Measurements from ENCODE around the gene OGFOD3. TPM values are rescaled to one million over a fixed set of nuclear protein-coding genes. Genes with fewer than 3 reads are reported as not detected.
"Not testable (repeated sequence)": the region's sequence is repeated elsewhere in the genome, so short reads cannot be mapped to it uniquely, and the experiment has no call there.

The OGFOD3 gene
- total RNA-seq, 1 experiment from 2014 or later, result 53.6 TPM

- no peak for TF ChIP-seq TCF7L2 (IDR thresholded peaks at IDR 0.05; ENCODE audit: borderline replicate concordance, extremely low read depth, insufficient read depth, insufficient read length)
Measured at GRCh38 chr17:82377924-82378740, 40.3 kb downstream of the OGFOD3 start (continued).

GRCh38 chr17:82377294-82377693 lies 41.1 kb downstream of the OGFOD3 start:
- POLR2A ChIA-PET; CTCF ChIA-PET; H3K36me3 ChIP-seq (ENCODE audit: control insufficient read depth in 1 of 2, insufficient read depth in 2 of 2, low read length in 2 of 2); DNase-seq (ENCODE audit: low read depth, low spot score); H3K4me2 ChIP-seq (ENCODE audit: low read length); H3K9ac ChIP-seq (ENCODE audit: low read length); BruUV-seq (replicated peaks); H3K9me3 ChIP-seq (ENCODE audit: control insufficient read depth in 1 of 2, insufficient read depth in 1 of 2, low read depth in 1 of 2, low read length in 2 of 2); H2AFZ ChIP-seq (ENCODE audit: low read depth, low read length, poor library complexity, severe bottlenecking); ATAC-seq; RAD21 ChIA-PET (ENCODE audit: low non-redundant PET in 1 of 2, low total read pairs in 2 of 2, uncharacterized antibody in 2 of 2, unreplicated experiment in 2 of 2); H3K79me2 ChIP-seq (ENCODE audit: insufficient read depth, low read length); H3K4me1 ChIP-seq (ENCODE audit: control insufficient read depth in 1 of 2, insufficient read depth in 2 of 2, low read length in 2 of 2); H3K9me2 ChIP-seq (ENCODE audit: insufficient read depth); H3K27ac ChIP-seq (ENCODE audit: low read depth, low read length); H3K27me3 ChIP-seq (ENCODE audit: insufficient read depth, low read length); intact Hi-C loops (cut with micrococcal nuclease); H4K20me1 ChIP-seq (ENCODE audit: insufficient read depth); H3K4me3 ChIP-seq (replicated peaks in 1 of 2; ENCODE audit: low read depth in 1 of 2, low read length in 2 of 2): not testable (repeated sequence)

- H3K9me2 ChIP-seq (ENCODE audit: insufficient read depth), result no peaks in the 10 kb centered on the region
- H3K36me3 ChIP-seq (ENCODE audit: control insufficient read depth in 1 of 2, insufficient read depth in 2 of 2, low read length in 2 of 2), result no peaks in the 10 kb centered on the region
- DNase-seq (ENCODE audit: low read depth, low spot score) (no peak), ATAC-seq (peak; percentile 20; the same call in 1 of the 2 replicates)
- H3K9ac ChIP-seq (ENCODE audit: low read length), result no peak overlapping the region
- BruUV-seq (replicated peaks), result no TSS peak
- ChIA-PET CTCF (no interaction called here), POLR2A (no interaction called here), RAD21 (ENCODE audit: low non-redundant PET in 1 of 2, low total read pairs in 2 of 2, uncharacterized antibody in 2 of 2, unreplicated experiment in 2 of 2) (interaction anchor here in 1 of 2 experiments (0.7 kb wide), 1 partner anchor 252 kb away, joined by 5 read pairs; no protein-coding TSS in a partner anchor)
- H4K20me1 ChIP-seq (ENCODE audit: insufficient read depth), result no peaks in the 10 kb centered on the region
- H3K4me3 ChIP-seq (replicated peaks in 1 of 2; ENCODE audit: low read depth in 1 of 2, low read length in 2 of 2), result no peak overlapping the region
- H3K27me3 ChIP-seq (ENCODE audit: insufficient read depth, low read length), result no peaks in the 10 kb centered on the region
- no peak overlapping the region for H3K27ac ChIP-seq (ENCODE audit: low read depth, low read length)
- H3K9me3 ChIP-seq (ENCODE audit: control insufficient read depth in 1 of 2, insufficient read depth in 1 of 2, low read depth in 1 of 2, low read length in 2 of 2), result no peaks in the 10 kb centered on the region
- no peak overlapping the region for H2AFZ ChIP-seq (ENCODE audit: low read depth, low read length, poor library complexity, severe bottlenecking)
- H3K79me2 ChIP-seq (ENCODE audit: insufficient read depth, low read length), result no peaks in the 10 kb centered on the region
- no peak overlapping the region for H3K4me2 ChIP-seq (ENCODE audit: low read length)
- intact Hi-C loops (cut with micrococcal nuclease), result no loop called here
- H3K4me1 ChIP-seq (ENCODE audit: control insufficient read depth in 1 of 2, insufficient read depth in 2 of 2, low read length in 2 of 2), result no peaks in the 10 kb centered on the region
- TF ChIP-seq POLR2AphosphoS5 (IDR thresholded peaks at IDR 0.05; ENCODE audit: low read depth, low read length) (no peak), TCF7L2 (IDR thresholded peaks at IDR 0.05; ENCODE audit: borderline replicate concordance, extremely low read depth, insufficient read depth, insufficient read length) (no peak), POLR2A (IDR thresholded peaks at IDR 0.05; ENCODE audit: borderline replicate concordance, extremely low read depth, insufficient read depth, insufficient read length) (no peak), ATF3 (IDR thresholded peaks at IDR 0.05) (no peak), CEBPB (IDR thresholded peaks at IDR 0.05; ENCODE audit: low read depth) (no peak), REST (IDR thresholded peaks at IDR 0.05; ENCODE audit: low read depth) (no peak), ELF1 (IDR thresholded peaks at IDR 0.05; ENCODE audit: borderline replicate concordance, low read depth) (no peak), EZH2 (IDR thresholded peaks at IDR 0.05) (no peak), CTCF (IDR thresholded peaks at IDR 0.05 in 2 of 3, conservative IDR thresholded peaks at IDR 0.05 in 1 of 3; ENCODE audit: borderline replicate concordance in 1 of 3, insufficient read depth in 1 of 3, low read depth in 2 of 3, low read length in 2 of 3) (no peak)
Measured at GRCh38 chr17:82376042-82376730, 42.2 kb downstream of the OGFOD3 start.

Data from HCT116 (cell line).